ENCODE data around the gene ABCC6.
A peak's percentile ranks its signal among the peaks of the same experiment; 100 is the strongest.
"Not testable (repeated sequence)": the region's sequence is repeated elsewhere in the genome, so short reads cannot be mapped to it uniquely, and the experiment has no call there.

The ABCC6 gene

DNA sequence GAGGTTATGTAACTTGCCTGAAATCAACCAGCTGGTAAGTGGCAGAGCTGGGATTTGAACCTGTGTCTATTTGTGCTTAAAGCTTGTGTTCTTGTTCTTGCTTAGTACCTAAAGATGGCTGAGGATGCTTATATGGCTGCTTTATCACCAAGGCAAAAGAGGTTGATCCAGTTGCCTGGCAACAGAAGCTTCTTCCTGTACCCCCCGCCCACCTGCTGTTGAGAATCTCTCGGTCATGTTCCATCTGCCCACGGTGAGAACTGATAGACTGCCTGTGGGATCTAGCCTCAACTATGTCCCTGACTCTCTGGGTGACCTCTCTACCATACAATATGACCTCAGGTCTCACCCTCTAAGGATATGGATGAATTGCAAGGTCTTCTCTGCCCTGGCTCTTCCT is 60.7 kb downstream of the ABCC6 start:
- Histone ChIP-seq H2BK12ac (ENCODE audit: low read length) (no peak overlapping the region), H2BK15ac (ENCODE audit: low read length) (no peak overlapping the region), H3K79me1 (ENCODE audit: low read depth, low read length) (no peaks in the 10 kb centered on the region), H3K18ac (ENCODE audit: low read length) (no peak overlapping the region), H2AK5ac (ENCODE audit: low read depth, low read length) (no peak overlapping the region), H3K23ac (ENCODE audit: low read depth, low read length, poor library complexity) (no peak overlapping the region), H2BK5ac (ENCODE audit: low read length) (no peak overlapping the region), H3K9ac (ENCODE audit: low read depth, low read length, poor library complexity) (no peak overlapping the region), H3K4ac (ENCODE audit: low read length) (no peak overlapping the region), H2BK120ac (ENCODE audit: low read depth, low read length) (peak overlapping the region; percentile 11), H3K27ac (replicated peaks; ENCODE audit: low read length) (no peak overlapping the region), H4K91ac (ENCODE audit: low read depth, low read length, poor library complexity) (no peak overlapping the region), H3K4me1 (ENCODE audit: control insufficient read depth in 2 of 2, insufficient read depth in 1 of 2, low read depth in 1 of 2, low read length in 2 of 2) (no peaks in the 10 kb centered on the region), H3K14ac (ENCODE audit: low read length) (no peak overlapping the region), H3K36me3 (replicated peaks in 1 of 2; ENCODE audit: control insufficient read depth in 2 of 2, insufficient read depth in 2 of 2, low read length in 2 of 2) (no peaks in the 10 kb centered on the region), H3K9me3 (replicated peaks in 1 of 2; ENCODE audit: control insufficient read depth in 2 of 2, insufficient read depth in 1 of 2, low read depth in 1 of 2, low read length in 2 of 2) (peaks cover 23 to 26% of the 10 kb centered on the region in 2 donors), H2AFZ (ENCODE audit: low read length) (no peak overlapping the region), H3K27me3 (ENCODE audit: control insufficient read depth in 3 of 3, insufficient read depth in 3 of 3, low read depth in 1 of 3, low read length in 3 of 3) (no peaks in the 10 kb centered on the region), H3K4me2 (ENCODE audit: insufficient read depth, low read length, poor library complexity, severe bottlenecking) (no peak overlapping the region), H4K8ac (ENCODE audit: low read depth, low read length) (no peak overlapping the region), H3K4me3 (ENCODE audit: low read length in 2 of 2) (no peak overlapping the region)
- no peak for DNase-seq (ENCODE audit: low spot score)
- WGBS, 2 donors (ENCODE audit: extremely low coverage in 2 of 2, insufficient read length in 2 of 2, insufficient replicate concordance in 1 of 2) = no CpG with 5 or more reads among the region's 3 CpGs

DNA sequence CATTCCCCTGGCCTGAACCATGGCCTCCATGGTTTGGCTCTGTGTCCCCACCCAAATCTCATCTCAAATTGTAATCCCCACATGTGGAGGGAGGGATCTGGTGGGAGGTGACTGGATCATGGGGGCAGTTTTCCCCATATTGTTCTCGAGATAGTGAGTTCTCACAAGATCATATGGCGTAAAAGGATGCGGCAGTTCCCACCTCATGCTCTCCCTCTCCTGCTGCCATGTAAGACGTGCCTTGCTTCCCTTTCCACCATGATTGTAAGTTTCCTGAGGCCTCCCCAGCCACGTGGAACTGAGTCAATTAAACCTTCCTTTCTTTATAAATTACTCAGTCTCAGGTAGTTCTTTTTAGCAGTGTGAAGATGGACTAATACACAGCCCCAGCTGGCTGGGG is 61.5 kb downstream of the ABCC6 start:
- H3K9ac ChIP-seq (ENCODE audit: low read depth, low read length, poor library complexity); H3K27me3 ChIP-seq (ENCODE audit: control insufficient read depth in 3 of 3, insufficient read depth in 3 of 3, low read depth in 1 of 3, low read length in 3 of 3); H2BK15ac ChIP-seq (ENCODE audit: low read length); H2AFZ ChIP-seq (ENCODE audit: low read length); H3K4me1 ChIP-seq (ENCODE audit: control insufficient read depth in 2 of 2, insufficient read depth in 1 of 2, low read depth in 1 of 2, low read length in 2 of 2); H2BK12ac ChIP-seq (ENCODE audit: low read length); H2BK120ac ChIP-seq (ENCODE audit: low read depth, low read length); H4K91ac ChIP-seq (ENCODE audit: low read depth, low read length, poor library complexity); H3K4me2 ChIP-seq (ENCODE audit: insufficient read depth, low read length, poor library complexity, severe bottlenecking); H3K23ac ChIP-seq (ENCODE audit: low read depth, low read length, poor library complexity); H3K18ac ChIP-seq (ENCODE audit: low read length); H3K4me3 ChIP-seq (ENCODE audit: low read length in 2 of 2); DNase-seq (ENCODE audit: low spot score); H2BK5ac ChIP-seq (ENCODE audit: low read length); H2AK5ac ChIP-seq (ENCODE audit: low read depth, low read length); H3K14ac ChIP-seq (ENCODE audit: low read length); H4K8ac ChIP-seq (ENCODE audit: low read depth, low read length); H3K79me1 ChIP-seq (ENCODE audit: low read depth, low read length); H3K27ac ChIP-seq (replicated peaks; ENCODE audit: low read length); H3K4ac ChIP-seq (ENCODE audit: low read length); H3K36me3 ChIP-seq (replicated peaks in 1 of 2; ENCODE audit: control insufficient read depth in 2 of 2, insufficient read depth in 2 of 2, low read length in 2 of 2): not testable (repeated sequence)
- no CpG with 5 or more reads among the region's 5 CpGs for WGBS, 2 donors (ENCODE audit: extremely low coverage in 2 of 2, insufficient read length in 2 of 2, insufficient replicate concordance in 1 of 2)
- H3K9me3 ChIP-seq (replicated peaks in 1 of 2; ENCODE audit: control insufficient read depth in 2 of 2, insufficient read depth in 1 of 2, low read depth in 1 of 2, low read length in 2 of 2) = peaks cover 26 to 27% of the 10 kb centered on the region in 2 donors

DNA sequence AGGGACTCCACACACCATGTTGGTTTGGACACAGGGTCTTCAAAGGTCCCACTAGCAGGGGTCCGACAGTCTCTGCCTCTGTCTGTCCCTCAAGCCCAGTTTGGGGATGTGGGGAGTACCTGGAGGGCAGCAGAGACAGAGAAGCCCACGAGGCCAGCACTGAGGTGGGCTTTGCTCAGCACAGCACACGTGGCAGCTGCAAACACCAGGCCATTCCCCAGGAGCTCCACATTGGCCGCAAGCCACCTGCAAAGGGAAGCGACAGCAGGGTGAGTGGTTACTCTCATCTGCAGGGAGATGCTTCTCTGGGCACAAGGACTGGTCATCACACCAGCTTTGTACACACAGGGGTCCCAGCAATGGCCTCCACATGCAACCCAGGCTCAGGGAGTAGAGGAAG is 62.0 kb downstream of the ABCC6 start:
- H3K36me3 ChIP-seq (replicated peaks in 1 of 2; ENCODE audit: control insufficient read depth in 2 of 2, insufficient read depth in 2 of 2, low read length in 2 of 2) = no peaks in the 10 kb centered on the region
- no CpG with 5 or more reads among the region's 5 CpGs for WGBS, 2 donors (ENCODE audit: extremely low coverage in 2 of 2, insufficient read length in 2 of 2, insufficient replicate concordance in 1 of 2)
- H2BK120ac ChIP-seq (ENCODE audit: low read depth, low read length) = no peak overlapping the region

DNA sequence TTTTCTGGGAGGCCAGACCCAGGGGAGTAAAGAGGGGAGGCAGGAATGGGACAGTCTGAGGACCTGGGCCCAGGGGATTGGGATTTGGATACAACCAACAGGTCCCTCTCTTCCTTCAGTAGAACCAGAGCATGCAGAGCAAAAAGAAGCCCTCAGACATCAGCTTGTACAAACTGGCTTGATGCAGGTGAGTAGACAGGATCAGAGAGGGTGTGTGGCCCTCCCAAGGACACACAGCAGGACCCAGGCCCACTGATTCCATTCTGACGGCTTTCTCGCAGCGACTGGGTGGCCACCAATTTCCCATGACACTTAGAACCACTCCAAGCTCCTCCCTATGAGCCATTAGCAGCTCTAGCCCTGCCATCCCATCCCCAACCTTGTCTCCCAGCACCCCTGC is 63.6 kb downstream of the ABCC6 start:
- Histone ChIP-seq H3K27ac (replicated peaks; ENCODE audit: low read length) (no peak overlapping the region), H3K27me3 (ENCODE audit: control insufficient read depth in 3 of 3, insufficient read depth in 3 of 3, low read depth in 1 of 3, low read length in 3 of 3) (no peaks in the 10 kb centered on the region), H3K14ac (ENCODE audit: low read length) (no peak overlapping the region), H3K23ac (ENCODE audit: low read depth, low read length, poor library complexity) (no peak overlapping the region), H2AK5ac (ENCODE audit: low read depth, low read length) (no peak overlapping the region), H2BK12ac (ENCODE audit: low read length) (no peak overlapping the region), H2BK120ac (ENCODE audit: low read depth, low read length) (no peak overlapping the region), H2BK15ac (ENCODE audit: low read length) (no peak overlapping the region), H3K4me3 (ENCODE audit: low read length in 2 of 2) (no peak overlapping the region), H2AFZ (ENCODE audit: low read length) (no peak overlapping the region), H3K9me3 (replicated peaks in 1 of 2; ENCODE audit: control insufficient read depth in 2 of 2, insufficient read depth in 1 of 2, low read depth in 1 of 2, low read length in 2 of 2) (peaks cover 26 to 27% of the 10 kb centered on the region in 2 donors), H3K4me2 (ENCODE audit: insufficient read depth, low read length, poor library complexity, severe bottlenecking) (no peak overlapping the region), H3K36me3 (replicated peaks in 1 of 2; ENCODE audit: control insufficient read depth in 2 of 2, insufficient read depth in 2 of 2, low read length in 2 of 2) (no peaks in the 10 kb centered on the region), H3K79me1 (ENCODE audit: low read depth, low read length) (no peaks in the 10 kb centered on the region), H4K8ac (ENCODE audit: low read depth, low read length) (no peak overlapping the region), H3K18ac (ENCODE audit: low read length) (no peak overlapping the region), H4K91ac (ENCODE audit: low read depth, low read length, poor library complexity) (no peak overlapping the region), H3K4ac (ENCODE audit: low read length) (no peak overlapping the region), H3K9ac (ENCODE audit: low read depth, low read length, poor library complexity) (no peak overlapping the region), H2BK5ac (ENCODE audit: low read length) (no peak overlapping the region), H3K4me1 (ENCODE audit: control insufficient read depth in 2 of 2, insufficient read depth in 1 of 2, low read depth in 1 of 2, low read length in 2 of 2) (no peaks in the 10 kb centered on the region)
- no peak for DNase-seq (ENCODE audit: low spot score)
- no CpG with 5 or more reads among the region's 3 CpGs for WGBS, 2 donors (ENCODE audit: extremely low coverage in 2 of 2, insufficient read length in 2 of 2, insufficient replicate concordance in 1 of 2)

More for the DNA sequence above, 62.0 kb downstream of the ABCC6 start:
- no peaks in the 10 kb centered on the region for H3K4me1 ChIP-seq (ENCODE audit: control insufficient read depth in 2 of 2, insufficient read depth in 1 of 2, low read depth in 1 of 2, low read length in 2 of 2)
- peaks cover 26 to 27% of the 10 kb centered on the region in 2 donors for H3K9me3 ChIP-seq (replicated peaks in 1 of 2; ENCODE audit: control insufficient read depth in 2 of 2, insufficient read depth in 1 of 2, low read depth in 1 of 2, low read length in 2 of 2)
- no peak overlapping the region for H2BK15ac ChIP-seq (ENCODE audit: low read length)
- H3K79me1 ChIP-seq (ENCODE audit: low read depth, low read length) = no peaks in the 10 kb centered on the region
- H3K23ac ChIP-seq (ENCODE audit: low read depth, low read length, poor library complexity) = no peak overlapping the region
- no peak for DNase-seq (ENCODE audit: low spot score)
- H4K8ac ChIP-seq (ENCODE audit: low read depth, low read length) = no peak overlapping the region
- H3K18ac ChIP-seq (ENCODE audit: low read length) = no peak overlapping the region
- H2BK5ac ChIP-seq (ENCODE audit: low read length) = no peak overlapping the region
- no peak overlapping the region for H2AK5ac ChIP-seq (ENCODE audit: low read depth, low read length)
- no peak overlapping the region for H3K27ac ChIP-seq (replicated peaks; ENCODE audit: low read length)
- H4K91ac ChIP-seq (ENCODE audit: low read depth, low read length, poor library complexity) = no peak overlapping the region
- H3K4me2 ChIP-seq (ENCODE audit: insufficient read depth, low read length, poor library complexity, severe bottlenecking) = no peak overlapping the region
- H2AFZ ChIP-seq (ENCODE audit: low read length) = no peak overlapping the region
- no peak overlapping the region for H3K14ac ChIP-seq (ENCODE audit: low read length)
- H3K4me3 ChIP-seq (ENCODE audit: low read length in 2 of 2) = no peak overlapping the region
- H3K27me3 ChIP-seq (ENCODE audit: control insufficient read depth in 3 of 3, insufficient read depth in 3 of 3, low read depth in 1 of 3, low read length in 3 of 3) = no peaks in the 10 kb centered on the region
- no peak overlapping the region for H3K9ac ChIP-seq (ENCODE audit: low read depth, low read length, poor library complexity)
- no peak overlapping the region for H2BK12ac ChIP-seq (ENCODE audit: low read length)
- no peak overlapping the region for H3K4ac ChIP-seq (ENCODE audit: low read length)
